NCI-H446 treated with DMSO at 0.1 percent for 48 hours (cell line): ENCODE results near the gene XPC.
"Not testable (repeated sequence)": the region's sequence is repeated elsewhere in the genome, so short reads cannot be mapped to it uniquely, and the experiment has no call there.

Source experiments
- DNase-seq: peaks from one replicate; lab custom pipeline; 2025; lab: John Stamatoyannopoulos, UW

XPC gene

GRCh38 chr3:14133188-14133800 is 45.1 kb downstream of the XPC start:
- DNase-seq: no peak

- no peak for DNase-seq
These were observed 45.7 kb downstream of the XPC start for GRCh38 chr3:14132689-14133088.

GRCh38 chr3:14132120-14132519 is 46.3 kb downstream of the XPC start:
- DNase-seq: no peak

GRCh38 chr3:14131134-14131533 is 47.3 kb downstream of the XPC start:
- no peak for DNase-seq

- no peak for DNase-seq
These were observed 47.7 kb downstream of the XPC start for GRCh38 chr3:14130707-14131106.

- no peak for DNase-seq
These were observed 48.2 kb downstream of the XPC start for GRCh38 chr3:14130230-14130629.

GRCh38 chr3:14129296-14129695 is 49.1 kb downstream of the XPC start:
- no peak for DNase-seq

GRCh38 chr3:14128724-14129123 is 49.7 kb downstream of the XPC start:
- no peak for DNase-seq

- no peak for DNase-seq
These were observed 50.8 kb downstream of the XPC start for GRCh38 chr3:14127516-14128161.

- DNase-seq: no peak
These were observed 51.4 kb downstream of the XPC start for GRCh38 chr3:14126887-14127505.

- DNase-seq: no peak
These were observed 52.1 kb downstream of the XPC start for GRCh38 chr3:14126017-14126886.

GRCh38 chr3:14125193-14126016 is 53.0 kb downstream of the XPC start:
- no peak for DNase-seq

- DNase-seq: peak; percentile 94
These were observed 53.7 kb downstream of the XPC start, which contains the start of the genes CHCHD4 and TMEM43 for GRCh38 chr3:14124615-14125192. CHCHD4 (minus strand) TSS chr3:14124870; CDS start chr3:14124676, 194 bp downstream. TMEM43 (plus strand) TSS chr3:14125052; CDS start chr3:14125194, 142 bp downstream.

GRCh38 chr3:14124223-14124614 is 54.2 kb downstream of the XPC start:
- peak; percentile 24 for DNase-seq

GRCh38 chr3:14123308-14124222 is 54.8 kb downstream of the XPC start:
- DNase-seq: no peak

GRCh38 chr3:14122301-14122700 is 56.1 kb downstream of the XPC start:
- no peak for DNase-seq

GRCh38 chr3:14121859-14122258 is 56.5 kb downstream of the XPC start:
- no peak for DNase-seq

- not testable (repeated sequence) for DNase-seq
These were observed 57.4 kb downstream of the XPC start for GRCh38 chr3:14120921-14121448.

- DNase-seq: no peak
These were observed 58.1 kb downstream of the XPC start for GRCh38 chr3:14120111-14120920.
